ENCODE results near the gene PPFIBP1. TPM values are rescaled to one million over a fixed set of nuclear protein-coding genes. Genes with fewer than 3 reads are reported as not detected.

PPFIBP1 gene
- total RNA-seq, 4 donors from 2014 or later = 47.2 to 77.3 (median 52.7) TPM

GRCh38 chr12:27505761-27506160 lies 18.2 kb upstream of the PPFIBP1 start:
- intact Hi-C loops (cut with DNase I; ENCODE audit: low total_unique reads) = no loop called here
- no peak overlapping the region for H3K4me3 ChIP-seq (ENCODE audit: low read depth, poor library complexity, severe bottlenecking)
- TF ChIP-seq CTCF (IDR thresholded peaks at IDR 0.05) = no peak
- TF ChIP-seq POLR2A (IDR thresholded peaks at IDR 0.05) = no peak
- no peak for DNase-seq (ENCODE audit: low spot score in 2 of 2)

GRCh38 chr12:27506645-27507189 lies 17.3 kb upstream of the PPFIBP1 start:
- no peak for DNase-seq (ENCODE audit: low spot score in 2 of 2)
- WGBS, 2 donors = 82 to 97% methylated on average over 2 of the region's 2 CpGs
- no peak overlapping the region for H3K4me3 ChIP-seq (ENCODE audit: low read depth, poor library complexity, severe bottlenecking)
- TF ChIP-seq CTCF (IDR thresholded peaks at IDR 0.05) (no peak), POLR2A (IDR thresholded peaks at IDR 0.05) (no peak)
- intact Hi-C loops (cut with DNase I; ENCODE audit: low total_unique reads) = no loop called here

GRCh38 chr12:27508736-27509431 lies 15.1 kb upstream of the PPFIBP1 start:
- no peak for DNase-seq (ENCODE audit: low spot score in 2 of 2)
- TF ChIP-seq POLR2A (IDR thresholded peaks at IDR 0.05) (no peak), CTCF (IDR thresholded peaks at IDR 0.05) (no peak)
- WGBS, 2 donors = 79 to 85% methylated on average over 5 of the region's 5 CpGs
- intact Hi-C loops (cut with DNase I; ENCODE audit: low total_unique reads) = no loop called here
- H3K4me3 ChIP-seq (ENCODE audit: low read depth, poor library complexity, severe bottlenecking) = no peak overlapping the region

- WGBS, 2 donors = 56 to 60% methylated on average over 6 of the region's 6 CpGs
- no peak overlapping the region for H3K4me3 ChIP-seq (ENCODE audit: low read depth, poor library complexity, severe bottlenecking)
- DNase-seq (ENCODE audit: low spot score in 2 of 2) = no peak
- TF ChIP-seq CTCF (IDR thresholded peaks at IDR 0.05) (no peak), POLR2A (IDR thresholded peaks at IDR 0.05) (no peak)
- intact Hi-C loops (cut with DNase I; ENCODE audit: low total_unique reads) = loop anchor here (10.0 kb wide), 1 partner anchor 76 kb away; no protein-coding TSS in a partner anchor
Observed at GRCh38 chr12:27511031-27511722, 12.8 kb upstream of the PPFIBP1 start.

- intact Hi-C loops (cut with DNase I; ENCODE audit: low total_unique reads) = loop anchor here (10.0 kb wide), 1 partner anchor 77 kb away; no protein-coding TSS in a partner anchor
- 56 to 78% methylated on average over 3 of the region's 3 CpGs for WGBS, 2 donors
- TF ChIP-seq CTCF (IDR thresholded peaks at IDR 0.05) (no peak), POLR2A (IDR thresholded peaks at IDR 0.05) (no peak)
- DNase-seq (ENCODE audit: low spot score in 2 of 2) = no peak
- H3K4me3 ChIP-seq (ENCODE audit: low read depth, poor library complexity, severe bottlenecking) = no peak overlapping the region
Observed at GRCh38 chr12:27511723-27512045, 12.3 kb upstream of the PPFIBP1 start.

Measured in lower leg skin (tissue), 4 donors.